Activated CD4-positive, alpha-beta T cell treated with anti-CD3 and anti-CD28 coated beads for 24 hours (primary cell): ENCODE measurements around the gene MYO10.
"Not testable (repeated sequence)": the region's sequence is repeated elsewhere in the genome, so short reads cannot be mapped to it uniquely, and the experiment has no call there.

Experiments
- DNase-seq, 2 donors: peaks; one replicate each; pipeline ENCODE4 v3.0.0-alpha.2; 2020; ENCODE audit warnings: low read depth in 2 of 2

MYO10 gene

DNA sequence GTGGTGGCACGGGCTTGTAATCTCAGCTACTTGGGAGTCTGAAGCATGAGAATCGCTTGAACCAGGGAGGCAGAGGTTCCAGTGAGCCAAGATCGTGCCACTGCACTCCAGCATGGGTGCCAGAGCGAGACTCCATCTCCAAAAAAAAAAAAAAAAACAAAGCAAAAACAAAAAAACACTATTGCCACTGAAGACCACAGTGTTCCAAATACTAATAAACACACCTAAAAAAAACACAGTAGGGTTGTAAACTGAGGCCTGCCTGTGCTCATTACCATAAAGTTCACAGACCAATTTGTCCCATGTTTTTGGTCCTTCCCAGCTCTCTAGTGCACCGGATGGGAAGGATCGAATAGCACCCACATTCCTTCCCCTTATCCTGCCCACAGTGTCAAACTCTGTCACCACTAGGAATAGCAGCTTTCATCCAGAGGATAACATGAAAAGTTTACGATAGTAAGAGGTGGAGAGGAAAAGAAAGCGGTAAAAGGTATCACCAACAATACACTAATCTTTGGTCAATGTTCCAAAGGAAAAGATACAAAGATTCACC lies 49.2 kb downstream of the MYO10 start:
- no peak for DNase-seq

DNA sequence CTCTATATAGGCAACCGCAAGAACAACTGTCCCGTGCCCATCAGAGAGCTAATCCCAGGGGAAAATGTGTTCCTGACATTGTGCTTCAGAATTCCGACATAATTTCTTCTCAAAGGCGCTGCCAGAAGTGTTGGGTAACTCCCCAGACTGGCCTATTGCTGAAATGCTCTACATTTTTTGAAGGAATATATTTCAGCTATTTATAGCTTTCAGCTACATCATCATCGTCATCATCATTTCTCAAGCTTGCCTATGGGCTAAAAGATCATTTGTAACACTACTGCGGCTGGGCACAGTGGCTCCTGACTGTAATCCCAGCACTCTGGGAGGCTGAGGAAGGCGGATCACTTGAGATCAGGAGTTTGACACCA lies 49.7 kb downstream of the MYO10 start:
- DNase-seq, result no peak

DNA sequence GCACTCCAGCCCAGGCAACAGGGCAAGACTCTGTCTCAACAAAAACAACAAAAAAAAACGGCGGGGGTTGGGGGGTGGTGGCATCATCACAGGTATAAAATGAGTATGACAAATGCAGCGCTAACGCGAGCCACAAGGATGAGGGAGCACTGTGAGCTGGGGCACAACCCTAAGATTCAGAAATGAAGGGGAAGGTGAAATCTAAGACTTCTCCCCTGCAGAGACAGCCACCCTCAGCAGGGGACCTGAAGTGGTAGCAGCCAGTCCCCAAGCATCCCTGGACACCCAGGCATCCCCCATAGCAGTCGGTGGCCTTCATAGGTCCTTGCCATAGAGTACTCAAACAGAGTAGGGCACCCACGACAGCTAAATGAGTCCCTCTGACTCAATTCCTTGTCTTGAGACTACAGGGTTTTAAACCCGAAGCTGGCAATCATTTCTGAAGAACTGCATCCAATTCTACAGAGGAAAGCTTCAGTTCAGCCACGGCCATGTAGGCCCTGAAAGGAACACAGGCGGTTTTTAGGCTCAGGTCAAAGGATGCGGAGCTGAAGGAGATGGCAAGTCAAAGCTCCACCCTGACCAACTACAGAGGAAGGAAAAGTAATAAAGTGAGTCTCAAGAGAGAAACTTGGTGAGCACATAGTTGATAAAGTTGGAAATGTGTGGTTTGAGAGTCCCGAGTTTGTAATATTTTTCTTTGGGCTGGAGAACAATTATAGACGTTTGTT lies 50.3 kb downstream of the MYO10 start:
- DNase-seq, result no peak

DNA sequence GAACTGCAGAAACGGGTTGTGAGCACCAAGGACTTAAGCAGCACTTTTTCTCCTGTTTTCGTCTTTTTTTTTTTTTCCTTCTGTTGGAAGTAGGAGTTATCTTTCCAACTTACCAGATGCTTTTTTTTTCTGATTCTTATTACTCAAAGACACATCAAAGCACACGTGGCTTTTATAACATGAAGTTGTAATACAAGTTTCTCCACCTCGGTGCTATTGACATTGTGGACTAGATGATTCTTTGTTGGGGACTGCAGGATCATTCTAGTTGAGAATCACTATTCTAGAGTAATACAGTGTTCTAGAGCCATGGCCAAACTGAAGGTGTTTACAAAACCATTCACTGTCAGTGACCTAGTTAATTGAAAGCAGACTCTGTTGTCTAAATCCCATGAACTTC lies 51.5 kb downstream of the MYO10 start:
- no peak for DNase-seq

DNA sequence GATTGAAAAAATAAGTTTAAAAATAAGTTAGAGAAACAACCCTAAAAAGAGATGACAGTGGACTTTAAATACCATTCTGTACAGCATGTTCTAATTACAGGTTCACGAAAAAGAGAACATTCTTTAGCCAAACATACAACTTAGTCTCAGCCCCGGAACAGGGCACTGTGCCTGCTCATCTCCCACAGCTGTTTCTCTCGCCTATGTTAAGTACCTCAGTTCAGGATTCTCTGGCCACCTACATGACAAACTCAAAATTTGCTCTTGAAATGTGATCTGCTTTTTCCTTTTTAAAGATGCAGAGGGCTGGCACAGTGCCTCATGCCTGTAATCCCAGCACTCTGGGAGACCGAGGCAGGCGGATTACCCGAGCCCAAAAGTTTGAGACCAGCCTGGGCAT lies 52.3 kb downstream of the MYO10 start:
- DNase-seq, result no peak

DNA sequence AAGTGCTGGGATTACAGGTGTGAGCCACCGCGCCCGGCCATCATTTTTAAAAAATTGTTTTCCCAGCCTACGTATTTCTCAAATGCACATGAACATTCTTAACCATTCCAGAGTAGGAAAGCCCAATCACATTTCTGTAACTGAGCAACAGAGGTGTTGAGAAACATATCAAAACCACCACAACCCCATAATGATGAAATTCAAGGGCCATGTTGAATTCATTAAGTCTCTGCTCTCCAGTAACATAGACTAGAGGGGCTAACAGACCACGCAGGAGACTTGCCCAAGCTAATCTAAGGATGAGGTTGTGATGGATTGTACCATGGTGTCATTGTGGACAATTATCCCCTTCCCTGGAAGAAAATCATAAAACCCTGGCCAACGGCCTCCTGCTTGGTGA lies 52.9 kb downstream of the MYO10 start:
- no peak for DNase-seq

DNA sequence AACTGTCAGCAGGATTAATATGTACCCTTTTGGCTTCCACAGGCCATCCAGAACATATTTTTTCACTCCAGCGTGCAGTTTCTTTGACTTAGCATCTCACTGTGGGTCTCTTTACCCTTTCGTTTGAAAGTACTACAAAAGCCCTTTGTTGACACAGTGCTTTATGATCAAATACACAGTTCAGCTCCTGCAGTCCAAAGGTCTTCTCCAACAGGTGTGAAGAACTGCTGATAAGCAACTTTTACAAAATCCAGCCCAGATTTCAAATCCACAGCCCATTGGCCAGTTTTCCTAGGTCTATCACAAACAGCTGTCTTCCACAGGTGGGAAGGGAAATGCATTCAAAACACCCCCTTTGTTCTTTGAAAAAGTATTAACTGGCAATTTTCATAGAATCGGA lies 54.8 kb downstream of the MYO10 start:
- no peak for DNase-seq

DNA sequence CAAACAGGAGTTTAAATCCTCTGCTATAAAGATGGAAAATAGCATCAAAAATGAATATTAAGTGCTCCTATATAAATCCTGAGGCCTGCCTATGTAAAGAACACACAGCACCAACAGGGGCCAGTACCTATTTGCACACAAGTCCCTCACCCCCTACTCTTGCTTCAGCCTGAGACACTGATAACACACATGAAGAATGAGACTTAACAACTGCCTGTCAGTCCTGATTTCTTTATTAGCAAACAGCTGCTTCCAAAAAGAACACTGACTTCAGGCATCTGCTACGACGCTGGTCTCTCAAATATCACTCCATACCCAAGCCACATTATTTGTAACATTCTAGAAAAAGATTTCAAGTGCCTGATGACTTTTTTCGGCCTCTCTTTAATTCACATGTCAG lies 55.5 kb downstream of the MYO10 start:
- DNase-seq, result no peak

DNA sequence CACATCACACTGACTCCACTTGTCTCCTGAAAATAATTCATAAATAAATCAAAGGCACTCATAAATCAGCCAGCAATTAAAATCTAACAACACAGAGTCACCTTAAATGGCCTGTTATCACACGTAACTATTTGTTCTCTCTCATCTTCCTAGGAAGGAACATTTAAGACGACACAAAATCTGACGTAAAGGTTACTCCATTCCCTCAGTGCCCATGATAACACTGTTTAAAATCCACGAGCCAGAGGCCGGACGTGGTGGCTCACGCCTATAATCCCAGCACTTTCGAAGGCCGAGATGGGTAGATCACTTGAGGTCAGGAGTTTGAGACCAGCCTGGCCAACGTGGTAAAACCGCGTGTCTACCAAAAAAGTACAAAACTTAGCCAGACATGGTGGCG lies 56.4 kb downstream of the MYO10 start:
- no peak for DNase-seq

DNA sequence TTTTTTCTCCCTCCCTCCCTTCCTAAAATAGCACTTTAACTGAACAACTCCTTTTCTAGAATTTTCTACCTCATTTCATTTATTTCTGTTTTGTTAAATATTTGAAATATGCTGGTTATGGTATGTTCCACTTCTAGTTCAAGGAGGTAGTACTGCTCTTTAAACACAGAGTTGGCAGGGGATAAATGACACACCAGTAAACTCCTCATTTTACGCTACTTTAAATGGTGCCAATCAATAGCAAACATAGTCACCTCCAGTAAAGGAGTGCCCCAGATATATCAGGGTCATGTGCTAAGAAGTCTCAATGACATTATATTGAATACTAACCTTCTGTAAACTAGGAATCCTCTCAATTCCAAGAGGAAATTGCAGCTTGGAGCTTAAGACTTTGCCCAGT lies 56.9 kb downstream of the MYO10 start:
- no peak for DNase-seq

DNA sequence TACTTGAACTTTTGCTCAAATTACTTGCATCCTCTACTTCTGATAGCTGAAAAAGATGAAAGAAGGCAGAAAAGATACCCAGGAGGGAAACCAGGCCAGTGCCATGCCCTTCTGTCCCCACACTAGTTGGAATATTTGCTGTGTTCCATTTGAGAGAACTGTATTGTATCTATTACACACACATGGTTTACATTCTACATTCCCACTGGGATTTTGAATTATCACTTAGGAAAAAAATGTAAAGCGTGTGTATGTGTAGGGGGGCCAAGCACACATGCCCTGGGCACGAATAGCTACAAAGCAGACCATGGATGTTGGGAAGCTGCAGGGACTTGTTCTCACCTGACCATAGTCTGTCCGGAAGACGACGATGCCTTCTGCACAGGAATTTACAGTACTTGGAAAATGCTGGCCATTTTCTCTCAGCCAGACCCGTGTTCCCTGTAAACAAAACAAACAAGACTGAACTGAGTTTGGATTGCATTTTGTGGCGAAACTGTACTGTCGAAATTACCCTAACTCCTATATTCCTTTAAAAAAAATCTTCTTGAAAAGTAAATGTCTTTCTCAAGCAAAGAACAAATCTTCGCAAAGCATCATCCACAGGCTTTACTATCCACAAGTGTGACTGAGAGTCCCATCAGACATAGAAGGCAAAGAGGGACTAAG lies 58.7 kb downstream of the MYO10 start:
- no peak for DNase-seq

DNA sequence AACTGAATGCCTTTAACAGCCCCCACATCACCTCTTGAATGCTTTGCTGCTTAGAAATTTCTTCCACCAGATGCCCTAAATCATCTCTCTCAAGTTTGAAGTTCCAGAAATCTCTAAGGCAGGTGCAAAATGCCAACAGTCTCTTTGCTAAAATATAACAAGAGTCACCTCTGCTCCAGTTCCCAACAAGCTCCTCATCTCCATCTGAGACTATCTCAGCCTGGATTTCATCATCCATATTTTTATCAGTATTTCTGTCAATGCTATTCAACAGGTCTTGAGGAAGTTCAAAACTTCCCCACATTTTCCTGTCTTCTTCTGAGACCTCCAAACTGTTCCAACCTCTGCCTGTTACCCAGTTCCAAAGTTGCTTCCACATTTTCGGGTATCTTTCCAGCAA lies 61.7 kb downstream of the MYO10 start:
- not testable (repeated sequence) for DNase-seq

DNA sequence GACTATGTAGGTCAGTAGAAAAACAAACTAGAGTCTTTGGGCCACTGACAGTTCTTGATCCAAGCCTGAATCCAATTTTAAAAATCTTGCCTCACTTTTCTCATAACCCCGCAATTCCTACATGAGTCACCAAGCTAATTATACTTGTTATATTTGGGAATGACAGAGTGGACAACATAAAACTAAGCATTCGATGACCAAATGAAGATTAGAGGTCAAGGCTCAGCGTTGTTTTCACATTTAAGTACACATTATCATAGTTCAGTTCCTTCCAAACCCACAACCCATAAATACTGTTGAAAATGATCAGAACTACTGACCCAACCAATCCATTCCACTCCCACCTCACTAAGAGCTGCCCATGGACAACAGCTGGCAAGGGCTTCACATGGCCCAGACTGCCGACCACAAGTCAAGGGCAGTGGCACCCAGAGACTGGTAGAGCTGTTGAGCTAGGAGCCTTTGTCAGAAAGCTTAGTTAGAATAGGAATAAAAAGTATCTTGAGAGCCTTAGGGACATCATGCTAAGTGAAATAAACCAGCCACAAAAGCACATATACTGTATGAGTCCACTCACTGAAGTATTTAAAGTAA lies 64.2 kb downstream of the MYO10 start:
- DNase-seq, result no peak

DNA sequence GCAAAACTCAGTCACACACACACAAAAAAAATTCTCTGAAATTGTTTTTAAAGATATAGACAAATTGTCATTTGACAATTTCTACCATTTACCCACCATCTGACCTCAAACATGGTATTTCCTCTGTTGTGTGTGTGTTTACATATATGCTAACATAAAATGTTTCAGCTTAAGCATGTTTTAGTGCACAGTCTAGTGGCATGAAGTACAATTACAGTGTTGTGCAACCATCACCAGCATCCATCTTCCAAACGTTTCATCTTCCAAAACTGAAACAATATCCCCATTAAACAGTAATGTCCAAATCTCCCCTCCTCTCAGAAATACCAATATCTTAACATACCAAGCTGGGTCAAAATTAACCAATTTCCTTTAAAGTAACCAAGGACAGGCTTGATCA lies 65.2 kb downstream of the MYO10 start:
- no peak for DNase-seq

DNA sequence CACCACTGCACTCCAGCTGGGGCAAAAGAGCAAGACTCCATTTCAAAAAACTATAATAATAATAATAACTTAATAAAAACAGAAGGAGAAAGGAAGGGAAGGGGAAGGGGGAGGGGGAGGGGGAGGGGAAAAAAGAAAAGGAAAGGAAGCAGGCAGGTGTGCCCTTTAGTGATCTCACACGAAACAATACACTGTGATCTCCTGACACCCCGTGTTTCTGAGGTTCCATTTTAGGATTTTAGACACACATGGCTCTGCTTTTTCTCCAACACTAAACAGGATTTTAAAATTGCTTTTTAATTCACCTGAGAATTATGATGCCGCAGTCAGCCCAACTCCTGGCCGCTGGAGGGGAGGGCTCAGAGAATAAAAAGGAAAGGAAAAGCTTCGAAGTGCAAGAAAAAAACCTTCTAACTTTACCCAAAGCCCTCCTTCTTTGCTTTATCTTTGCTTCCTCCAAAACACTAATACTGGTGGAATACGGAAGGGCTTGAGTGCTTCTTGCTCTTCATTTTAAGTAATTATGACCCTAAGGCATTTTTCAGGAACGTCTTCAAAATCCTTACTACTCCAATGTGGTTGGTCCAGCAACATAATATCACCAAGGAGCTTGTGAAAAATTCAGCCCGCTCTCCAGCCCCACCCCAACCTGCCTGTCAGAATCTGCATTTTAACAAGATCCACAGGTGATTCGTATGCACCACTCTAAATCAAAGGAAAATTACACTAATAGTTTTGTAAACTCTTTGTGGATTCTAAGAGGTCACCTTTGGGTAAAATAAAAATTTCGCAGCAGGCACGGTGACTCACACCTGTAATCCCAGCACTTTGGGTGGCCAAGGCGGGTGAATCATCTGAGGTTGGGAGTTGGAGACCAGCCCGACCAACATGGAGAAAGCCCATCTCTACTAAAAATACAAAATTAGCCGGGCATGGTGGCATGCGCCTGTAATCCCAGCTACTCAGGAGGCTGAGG lies 66.0 kb downstream of the MYO10 start:
- DNase-seq, result no peak

DNA sequence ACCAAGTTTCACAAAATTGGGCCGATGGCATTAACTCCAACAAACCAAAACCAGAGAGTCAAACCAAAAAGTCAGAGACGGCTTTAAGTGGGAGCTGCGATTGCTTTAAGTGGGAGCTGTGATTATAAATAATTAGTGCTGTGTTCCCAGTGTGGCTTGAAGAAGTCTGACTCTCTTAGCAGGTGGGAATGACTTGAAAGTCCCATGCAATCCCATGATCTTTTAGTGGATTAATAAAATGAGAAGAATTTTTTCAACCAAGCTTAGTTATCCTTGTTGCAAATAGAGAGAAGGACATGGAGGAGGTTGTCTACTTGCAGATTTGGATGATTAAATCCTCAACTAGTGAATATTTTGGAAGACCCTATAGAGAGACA lies 68.5 kb downstream of the MYO10 start:
- DNase-seq, result no peak

DNA sequence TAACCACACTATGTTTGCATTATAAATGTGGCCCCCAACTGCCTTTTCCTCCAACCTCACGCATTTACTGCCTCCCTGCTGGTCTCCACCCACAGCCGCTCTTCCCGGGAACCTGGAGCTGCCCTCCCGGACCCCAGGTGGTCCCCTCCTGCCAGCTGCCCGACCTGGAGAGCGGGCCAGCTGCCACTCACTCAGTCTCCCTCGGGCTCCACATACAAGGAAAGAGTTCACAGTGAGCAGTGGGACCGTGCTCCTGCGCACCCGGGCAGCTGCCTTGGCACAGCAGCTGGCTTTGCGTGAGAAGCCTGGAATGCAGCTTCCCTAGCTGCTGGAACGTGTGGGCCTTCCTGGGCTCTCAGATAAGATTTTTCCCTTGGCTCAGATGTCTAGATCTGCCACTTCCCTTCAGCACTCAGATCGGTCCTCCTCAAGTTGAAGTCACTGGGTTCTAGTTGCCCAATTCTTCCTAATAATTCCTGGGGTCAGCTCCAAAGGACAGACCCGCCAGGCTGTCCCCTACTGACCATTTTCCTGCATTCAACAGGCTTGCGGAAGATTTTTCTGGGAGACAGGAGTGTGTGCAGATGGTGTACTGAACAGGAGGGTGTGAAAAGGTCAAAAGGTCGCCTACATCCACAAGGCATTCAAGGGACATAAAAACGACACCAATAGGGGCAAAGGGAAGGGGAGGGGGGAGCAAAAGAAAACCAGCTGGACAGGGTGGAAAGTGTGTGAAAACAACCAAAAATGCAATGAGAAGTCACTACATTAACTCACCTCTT lies 69.1 kb downstream of the MYO10 start:
- DNase-seq, result no peak

DNA sequence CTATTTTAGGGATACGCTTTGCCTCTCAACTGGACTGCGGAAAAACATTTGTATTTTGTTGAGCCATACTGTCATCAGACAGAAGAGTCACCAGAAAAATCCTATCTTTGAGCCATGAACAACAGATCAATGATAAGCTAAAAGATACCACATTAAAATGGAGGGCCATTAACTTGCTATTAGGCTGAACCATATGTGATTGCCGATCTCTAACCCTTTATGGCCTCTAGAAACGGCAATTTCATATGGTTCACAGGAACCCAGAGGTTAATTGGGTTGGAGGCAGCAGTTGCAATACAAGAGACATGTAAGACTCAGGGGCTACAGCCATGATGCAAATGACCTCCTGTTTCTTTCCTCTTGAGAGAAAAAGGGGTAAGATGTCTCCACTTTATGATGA lies 69.8 kb downstream of the MYO10 start:
- no peak for DNase-seq

DNA sequence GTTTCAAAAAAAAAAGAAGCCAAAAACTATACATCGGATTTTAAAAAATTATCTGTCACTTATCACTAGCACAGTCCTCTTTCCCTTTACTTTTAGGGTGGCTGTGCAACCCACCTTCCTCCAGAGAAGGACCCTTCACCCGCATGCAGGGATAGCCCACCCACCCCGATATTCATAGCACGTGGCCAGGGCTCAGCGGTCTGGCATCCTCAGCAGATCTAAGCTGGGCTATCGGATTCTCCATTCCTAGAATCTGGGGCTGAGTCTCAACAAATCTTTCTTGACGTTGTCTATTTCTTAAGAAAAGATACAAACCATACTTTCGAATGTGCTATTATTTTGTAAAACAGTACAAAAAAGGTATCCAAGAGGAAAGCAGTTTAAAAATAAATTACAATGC lies 70.9 kb downstream of the MYO10 start:
- no peak for DNase-seq

DNA sequence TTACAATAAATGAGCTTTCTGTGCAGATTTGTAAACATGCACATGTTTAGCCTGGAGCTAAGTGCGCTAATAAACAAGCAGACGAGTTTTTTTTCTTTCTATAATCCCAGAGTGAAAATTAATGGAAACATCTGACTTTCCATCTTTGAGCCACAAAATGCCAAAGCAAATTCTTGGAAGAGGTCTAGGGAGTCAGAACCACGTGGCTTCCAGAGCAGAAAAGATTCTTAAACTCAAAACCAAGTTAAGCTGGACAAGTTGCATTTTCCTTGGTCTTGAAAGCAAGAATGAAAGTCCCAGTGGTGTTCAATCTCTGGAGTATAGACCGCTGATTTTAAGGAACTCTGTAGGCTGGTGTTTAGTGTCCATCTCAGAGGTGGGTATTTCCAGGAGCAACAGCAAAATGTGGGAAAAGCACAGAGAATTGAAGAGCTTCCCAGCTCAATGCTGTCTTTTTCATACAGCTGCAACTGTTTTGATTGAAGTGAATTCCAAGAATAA lies 71.4 kb downstream of the MYO10 start:
- no peak for DNase-seq

DNA sequence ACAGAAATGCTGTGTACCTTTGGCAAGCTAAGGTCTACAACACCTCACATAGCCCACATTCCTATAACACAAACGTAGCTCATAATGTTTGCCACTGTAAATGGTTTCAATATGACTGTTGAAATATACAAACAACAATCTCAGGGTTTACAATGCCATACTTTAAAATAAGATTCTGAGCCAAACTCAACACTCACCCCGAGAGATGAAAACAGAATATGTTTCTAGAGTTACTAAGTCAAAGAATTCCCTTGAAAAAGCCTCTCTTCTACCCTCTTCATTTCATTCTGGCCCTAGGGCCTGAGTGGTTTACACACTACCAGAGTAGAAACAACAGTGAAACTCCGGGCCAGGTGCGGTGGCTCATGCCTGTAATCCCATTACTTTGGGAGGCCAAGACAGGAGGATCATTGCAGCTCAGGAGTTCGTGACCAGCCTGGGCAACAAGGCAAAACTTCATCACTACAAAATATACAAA lies 72.6 kb downstream of the MYO10 start:
- DNase-seq, result no peak
